ENCODE measurements around the gene CRYBG2. TPM values are rescaled to one million over a fixed set of nuclear protein-coding genes. Genes with fewer than 3 reads are reported as not detected.
A peak's percentile ranks its signal among the peaks of the same experiment; 100 is the strongest.

CRYBG2 gene
- total and polyA plus RNA-seq, 4 experiments from 2014 or later, result 0.27 to 6.7 (median 4.7) TPM

- Mint-ChIP-seq H3K4me1 (peaks cover 56 to 96% (median 77%) of the 10 kb centered on the region in 4 donors), H3K27ac (peak overlapping the region; percentile 94 to 100 (median 99)), H3K36me3 (peaks cover 9 to 42% of the 10 kb centered on the region in 2 donors), H3K27me3 (no peaks in the 10 kb centered on the region), H3K4me3 (peak overlapping the region in 7 of 8 donors; percentile 74 to 94 (median 90)), H3K9me3 (no peaks in the 10 kb centered on the region)
- Histone ChIP-seq H3K9me3 (ENCODE audit: control insufficient read depth in 1 of 2, low read length in 2 of 2) (no peaks in the 10 kb centered on the region), H3K27me3 (ENCODE audit: insufficient read depth, low read length) (no peaks in the 10 kb centered on the region), H3K4me3 (ENCODE audit: low read length in 2 of 2) (no peak overlapping the region), H3K27ac (ENCODE audit: low read depth, low read length) (peak overlapping the region; percentile 91), H3K4me1 (ENCODE audit: insufficient read depth, low read length) (peaks cover 94% of the 10 kb centered on the region), H3K36me3 (ENCODE audit: insufficient read depth, low read length) (peaks cover 12% of the 10 kb centered on the region)
- DNase-seq, result peak in 1 of 5 donors; percentile 10
- CTCF ChIA-PET (ENCODE audit: partially characterized antibody), result interaction anchor here (2.0 to 21.6 kb wide), 3 partner anchors 33 to 135 kb away, joined by 5 to 1027 read pairs (median 307); partner anchors contain the start of genes CD52 and UBXN11
- POLR2A ChIA-PET (ENCODE audit: partially characterized antibody), result interaction anchor here (1.0 to 38.6 kb wide), 6 partner anchors 6 to 149 kb away, joined by 4 to 3358 read pairs (median 99); partner anchors contain the start of genes CD52, DHDDS and UBXN11
- intact Hi-C loops (cut with micrococcal nuclease), result no loop called here
These were observed 71.5 kb downstream of the CRYBG2 start for GRCh38 chr1:26282401-26282918.

GRCh38 chr1:26281971-26282370, 72.0 kb downstream of the CRYBG2 start:
- DNase-seq, result no peak
- Histone ChIP-seq H3K9me3 (ENCODE audit: control insufficient read depth in 1 of 2, low read length in 2 of 2) (no peaks in the 10 kb centered on the region), H3K36me3 (ENCODE audit: insufficient read depth, low read length) (peaks cover 12% of the 10 kb centered on the region), H3K4me1 (ENCODE audit: insufficient read depth, low read length) (peaks cover 94% of the 10 kb centered on the region), H3K27me3 (ENCODE audit: insufficient read depth, low read length) (no peaks in the 10 kb centered on the region), H3K4me3 (ENCODE audit: low read length in 2 of 2) (peak overlapping the region; percentile 50 to 92), H3K27ac (ENCODE audit: low read depth, low read length) (peak overlapping the region; percentile 91)
- peaks cover 9 to 42% of the 10 kb centered on the region in 2 donors for H3K36me3 Mint-ChIP-seq
- no peaks in the 10 kb centered on the region for H3K9me3 Mint-ChIP-seq
- intact Hi-C loops (cut with micrococcal nuclease), result no loop called here
- ChIA-PET CTCF (ENCODE audit: partially characterized antibody) (interaction anchor here (2.0 to 21.6 kb wide), 3 partner anchors 33 to 135 kb away, joined by 5 to 1027 read pairs (median 307); partner anchors contain the start of genes CD52 and UBXN11), POLR2A (ENCODE audit: partially characterized antibody) (interaction anchor here (1.0 to 38.6 kb wide), 8 partner anchors 6 to 150 kb away, joined by 4 to 3358 read pairs (median 25); partner anchors contain the start of genes CD52, CEP85, DHDDS and UBXN11)
- peak overlapping the region; percentile 86 to 96 (median 92) for H3K4me3 Mint-ChIP-seq
- peaks cover 52 to 96% (median 76%) of the 10 kb centered on the region in 4 donors for H3K4me1 Mint-ChIP-seq
- peak overlapping the region; percentile 43 to 99 (median 97) for H3K27ac Mint-ChIP-seq
- no peaks in the 10 kb centered on the region for H3K27me3 Mint-ChIP-seq

- intact Hi-C loops (cut with micrococcal nuclease), result no loop called here
- ChIA-PET CTCF (ENCODE audit: partially characterized antibody) (interaction anchor here (1.2 to 21.6 kb wide), 4 partner anchors 34 to 136 kb away, joined by 4 to 1027 read pairs (median 156); partner anchors contain the start of genes CD52 and UBXN11), POLR2A (ENCODE audit: partially characterized antibody) (interaction anchor here (0.7 to 38.6 kb wide), 11 partner anchors 7 to 110 kb away, joined by 3 to 3358 read pairs (median 14); partner anchors contain the start of genes CD52, CEP85, UBXN11 and ZNF683)
- peaks cover 55 to 96% (median 77%) of the 10 kb centered on the region in 4 donors for H3K4me1 Mint-ChIP-seq
- DNase-seq, result peak in 1 of 5 donors; percentile 8
- no peaks in the 10 kb centered on the region for H3K9me3 ChIP-seq (ENCODE audit: control insufficient read depth in 1 of 2, low read length in 2 of 2)
- H3K4me3 Mint-ChIP-seq, result peak overlapping the region; percentile 85 to 96 (median 90)
- peak overlapping the region; percentile 50 to 92 for H3K4me3 ChIP-seq (ENCODE audit: low read length in 2 of 2)
- peak overlapping the region; percentile 94 to 98 (median 95) for H3K27ac Mint-ChIP-seq
- no peaks in the 10 kb centered on the region for H3K27me3 ChIP-seq (ENCODE audit: insufficient read depth, low read length)
- H3K36me3 Mint-ChIP-seq, result peaks cover 9 to 43% of the 10 kb centered on the region in 2 donors
- peaks cover 12% of the 10 kb centered on the region for H3K36me3 ChIP-seq (ENCODE audit: insufficient read depth, low read length)
- no peaks in the 10 kb centered on the region for H3K9me3 Mint-ChIP-seq
- peaks cover 94% of the 10 kb centered on the region for H3K4me1 ChIP-seq (ENCODE audit: insufficient read depth, low read length)
- no peaks in the 10 kb centered on the region for H3K27me3 Mint-ChIP-seq
- peak overlapping the region; percentile 82 for H3K27ac ChIP-seq (ENCODE audit: low read depth, low read length)
These were observed 72.6 kb downstream of the CRYBG2 start for GRCh38 chr1:26281091-26281958.

GRCh38 chr1:26280333-26281042, 73.4 kb downstream of the CRYBG2 start:
- CTCF ChIA-PET (ENCODE audit: partially characterized antibody), result interaction anchor here (1.2 to 21.6 kb wide), 6 partner anchors 6 to 137 kb away, joined by 4 to 1027 read pairs (median 64); partner anchors contain the start of genes CD52 and UBXN11
- Mint-ChIP-seq H3K4me3 (peak overlapping the region; percentile 85 to 96 (median 90)), H3K36me3 (peaks cover 9 to 48% of the 10 kb centered on the region in 2 donors), H3K27me3 (no peaks in the 10 kb centered on the region), H3K27ac (peak overlapping the region; percentile 93 to 98 (median 95)), H3K4me1 (peaks cover 60 to 96% (median 80%) of the 10 kb centered on the region in 4 donors), H3K9me3 (no peaks in the 10 kb centered on the region)
- peak in 1 of 5 donors; percentile 6 for DNase-seq
- peaks cover 12% of the 10 kb centered on the region for H3K36me3 ChIP-seq (ENCODE audit: insufficient read depth, low read length)
- H3K27ac ChIP-seq (ENCODE audit: low read depth, low read length), result peak overlapping the region; percentile 82
- intact Hi-C loops (cut with micrococcal nuclease), result no loop called here
- no peaks in the 10 kb centered on the region for H3K27me3 ChIP-seq (ENCODE audit: insufficient read depth, low read length)
- POLR2A ChIA-PET (ENCODE audit: partially characterized antibody), result interaction anchor here (0.7 to 38.6 kb wide), 16 partner anchors 8 to 191 kb away, joined by 3 to 3358 read pairs (median 8); partner anchors contain the start of genes CD52, CEP85, DHDDS and HMGN2
- H3K4me1 ChIP-seq (ENCODE audit: insufficient read depth, low read length), result peaks cover 94% of the 10 kb centered on the region
- H3K9me3 ChIP-seq (ENCODE audit: control insufficient read depth in 1 of 2, low read length in 2 of 2), result no peaks in the 10 kb centered on the region
- peak overlapping the region; percentile 50 to 92 for H3K4me3 ChIP-seq (ENCODE audit: low read length in 2 of 2)

GRCh38 chr1:26279456-26280332, 74.2 kb downstream of the CRYBG2 start, which contains the start of gene SH3BGRL3:
SH3BGRL3 (plus strand) TSS chr1:26280086; CDS start chr1:26280156, 70 bp downstream.
- no peaks in the 10 kb centered on the region for H3K27me3 Mint-ChIP-seq
- peaks cover 9 to 48% of the 10 kb centered on the region in 2 donors for H3K36me3 Mint-ChIP-seq
- H3K9me3 ChIP-seq (ENCODE audit: control insufficient read depth in 1 of 2, low read length in 2 of 2), result no peaks in the 10 kb centered on the region
- CTCF ChIA-PET (ENCODE audit: partially characterized antibody), result interaction anchor here (0.9 to 21.6 kb wide), 8 partner anchors 7 to 153 kb away, joined by 3 to 1027 read pairs (median 34); partner anchors contain the start of genes CD52, DHDDS and UBXN11
- H3K27ac Mint-ChIP-seq, result peak within 1 kb of the TSS; percentile 94 to 98 (median 97)
- peak within 1 kb of the TSS; percentile 50 to 92 for H3K4me3 ChIP-seq (ENCODE audit: low read length in 2 of 2)
- peaks cover 58 to 90% (median 76%) of the 10 kb centered on the region in 4 donors for H3K4me1 Mint-ChIP-seq
- H3K4me3 Mint-ChIP-seq, result peak within 1 kb of the TSS; percentile 85 to 96 (median 90)
- intact Hi-C loops (cut with micrococcal nuclease), result no loop called here
- POLR2A ChIA-PET (ENCODE audit: partially characterized antibody), result interaction anchor here (0.6 to 38.6 kb wide), 22 partner anchors 8 to 192 kb away, joined by 3 to 3358 read pairs (median 6); partner anchors contain the start of genes CD52, CEP85, DHDDS and HMGN2
- H3K27ac ChIP-seq (ENCODE audit: low read depth, low read length), result peak within 1 kb of the TSS; percentile 82
- DNase-seq, result peak; percentile 83 to 88 (median 86)
- peaks cover 12% of the 10 kb centered on the region for H3K36me3 ChIP-seq (ENCODE audit: insufficient read depth, low read length)
- no peaks in the 10 kb centered on the region for H3K27me3 ChIP-seq (ENCODE audit: insufficient read depth, low read length)
- H3K4me1 ChIP-seq (ENCODE audit: insufficient read depth, low read length), result peaks cover 88% of the 10 kb centered on the region
- H3K9me3 Mint-ChIP-seq, result no peaks in the 10 kb centered on the region

All from CD4-positive, alpha-beta memory T cell (primary cell).